Left lung (tissue), 10 donors: ENCODE measurements around the gene HOTAIR. TPM values are rescaled to one million over a fixed set of nuclear protein-coding genes. Genes with fewer than 3 reads are reported as not detected.
A peak's percentile ranks its signal among the peaks of the same experiment; 100 is the strongest.

Experiments
- ATAC-seq: fragments of 200-7000 bp; cut with Tn5 transposase; one replicate; pipeline ENCODE4 v1.9.1; 2020; ENCODE audit warnings: moderate library complexity
- DNase-seq, 4 donors: peaks; one replicate each; pipeline ENCODE4 v3.0.0-alpha.2; 2013 to 2020
- H3K27ac ChIP-seq, 2 donors: fragments of 200-600 bp; sonication (generic) in 1 of 2; one replicate each; pipeline versions ENCODE4 v1.5.0 to v1.8.0; 2020 to 2021
- H3K27me3 ChIP-seq, 2 donors: fragments of 200-600 bp; sonication (generic) in 1 of 2; one replicate each; pipeline versions ENCODE4 v1.5.0 to v1.8.0; 2020 to 2021
- H3K36me3 ChIP-seq, 2 donors: fragments of 200-600 bp; sonication (generic) in 1 of 2; one replicate each; pipeline versions ENCODE4 v1.5.0 to v1.8.0; 2020 to 2021
- H3K4me1 ChIP-seq, 2 donors: fragments of 200-600 bp; one replicate each; pipeline ENCODE4 v1.8.0; 2021
- H3K4me3 ChIP-seq, 2 donors: fragments of 200-600 bp; sonication (generic) in 1 of 2; one replicate each; pipeline versions ENCODE4 v1.5.0 to v1.8.0; 2020 to 2021; ENCODE audit warnings: mild to moderate bottlenecking in 1 of 2
- H3K9me3 ChIP-seq, 2 donors: fragments of 200-600 bp; sonication (generic) in 1 of 2; one replicate each; pipeline versions ENCODE4 v1.5.0 to v1.8.0; 2020 to 2021
- CTCF ChIP-seq, 2 donors: fragments of 200-600 bp; sonication (generic) in 1 of 2; IDR thresholded peaks; one replicate each; pipeline versions ENCODE4 v1.5.0 to v1.8.0; 2021; ENCODE audit warnings: antibody characterized with exemption in 2 of 2
- intact Hi-C, 2 donors: fragments of 100-400 bp; cut with DNase I; formaldehyde crosslinking; loops; one replicate each; pipeline versions ENCODE4 v1.11.2 to v1.14.2; 2022
- polyA plus RNA-seq, 6 donors: library from polyadenylated mRNA; unstranded; fragments of 120-200 nt; gene quantifications; one replicate each; pipeline ENCODE4 v1.2.1, GENCODE V29; 2013; ENCODE audit not compliant: insufficient read length in 6 of 6
- total RNA-seq, 2 donors: library from RNA; stranded (reverse); fragmentation: NEBNext Ultra II Directional; extraction: Animal tissue kit (Norgen Biotek cat#: 25700); gene quantifications; one replicate each; pipeline ENCODE4 v1.2.1, GENCODE V29; 2021
- donor health status: DM: no; HTN: yes; CAD: no.
- donor health status: DM: no; HTN: no; CAD: no.

HOTAIR gene
- total and polyA plus RNA-seq, 8 donors = not detected

DNA sequence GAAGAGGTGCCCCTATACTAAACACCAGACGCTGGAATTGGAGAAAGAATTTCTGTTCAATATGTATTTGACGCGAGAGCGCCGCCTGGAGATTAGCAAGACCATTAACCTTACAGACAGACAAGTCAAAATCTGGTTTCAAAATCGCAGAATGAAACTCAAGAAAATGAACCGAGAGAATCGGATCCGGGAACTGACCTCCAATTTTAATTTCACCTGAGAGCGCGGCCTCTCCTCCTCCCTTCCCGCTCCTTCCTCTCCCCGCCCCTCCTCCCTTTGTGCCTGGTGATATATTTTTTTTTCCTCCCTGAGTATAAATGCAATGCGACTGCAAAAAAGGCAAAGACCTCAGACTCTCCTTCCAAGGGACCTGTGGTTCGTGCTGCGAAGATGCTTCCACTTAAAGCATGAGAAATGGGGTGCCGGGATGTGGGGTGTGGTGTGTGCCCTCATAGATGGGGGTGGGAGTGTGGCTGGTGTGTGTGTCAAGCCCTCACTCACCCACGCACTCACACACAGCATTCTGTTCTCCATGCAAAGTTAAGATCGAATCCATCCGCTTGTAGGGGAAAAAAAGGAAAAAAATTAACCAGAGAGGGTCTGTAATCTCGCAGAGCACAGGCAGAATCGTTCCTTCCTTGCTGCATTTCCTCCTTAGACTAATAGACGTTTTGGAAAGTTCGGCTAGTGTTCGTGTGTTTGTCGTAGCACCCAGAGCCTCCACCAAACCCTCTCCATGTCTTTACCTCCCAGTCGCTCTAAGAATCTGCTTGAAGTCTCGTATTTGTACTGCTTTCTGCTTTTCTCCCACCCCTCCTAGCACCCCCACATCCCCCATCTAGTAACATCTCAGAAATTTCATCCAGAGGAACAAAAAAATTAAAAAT, 14.7 kb upstream of the HOTAIR start:
- ATAC-seq = no peak

DNA sequence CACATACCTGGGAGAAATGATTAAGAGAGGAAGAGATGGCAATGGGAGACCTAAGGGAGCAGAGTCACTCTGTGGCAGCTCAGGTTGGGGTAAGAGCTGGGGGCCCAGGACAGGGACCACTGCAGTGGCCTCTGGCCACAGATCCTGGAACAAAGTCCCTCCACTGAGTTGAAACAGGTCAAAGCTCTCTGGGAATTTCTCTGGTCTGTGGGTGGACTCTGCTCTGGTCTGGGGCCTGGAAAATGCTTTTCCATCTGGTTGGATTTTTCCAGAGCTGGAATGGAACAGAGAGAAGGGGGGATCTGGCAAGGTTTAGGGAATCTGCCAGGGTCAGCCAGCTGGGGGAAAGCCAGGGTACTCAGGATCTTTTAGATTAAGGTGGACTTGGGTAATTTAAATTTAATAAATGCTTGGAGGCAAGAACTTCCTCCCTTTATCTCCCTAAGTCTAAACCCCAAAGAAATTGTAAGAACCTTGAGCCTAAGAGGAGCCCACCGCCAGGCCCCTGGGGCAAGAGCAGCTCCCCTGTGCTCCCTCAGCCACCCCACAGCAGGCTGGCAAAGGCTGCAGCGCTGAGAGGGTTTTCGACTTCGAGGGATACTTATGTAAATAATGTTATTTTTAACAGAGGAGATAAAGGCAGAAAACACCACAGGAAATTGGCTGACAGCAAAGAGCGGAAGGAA, 13.9 kb upstream of the HOTAIR start:
- no peak for TF ChIP-seq CTCF (IDR thresholded peaks at IDR 0.05)
- H3K9me3 ChIP-seq = no peaks in the 10 kb centered on the region
- intact Hi-C loops = no loop called here
- ATAC-seq = no peak
- H3K36me3 ChIP-seq = no peaks in the 10 kb centered on the region
- H3K4me3 ChIP-seq = no peak overlapping the region
- H3K27ac ChIP-seq = no peak overlapping the region
- no peak for DNase-seq
- peaks cover 3 to 20% of the 10 kb centered on the region in 2 donors for H3K4me1 ChIP-seq
- peaks cover 97 to 100% of the 10 kb centered on the region in 2 donors for H3K27me3 ChIP-seq

More for the DNA sequence above, 14.7 kb upstream of the HOTAIR start:
- Histone ChIP-seq H3K4me3 (no peak overlapping the region), H3K9me3 (no peaks in the 10 kb centered on the region), H3K4me1 (peaks cover 3 to 26% of the 10 kb centered on the region in 2 donors), H3K27me3 (peaks cover 97 to 100% of the 10 kb centered on the region in 2 donors), H3K27ac (no peak overlapping the region), H3K36me3 (no peaks in the 10 kb centered on the region)
- DNase-seq = peak in 1 of 4 donors; percentile 48
- intact Hi-C loops = no loop called here
- TF ChIP-seq CTCF (IDR thresholded peaks at IDR 0.05) = peak in 1 of 2 donors; percentile 19

- intact Hi-C loops = no loop called here
- Histone ChIP-seq H3K27ac (no peak overlapping the region), H3K9me3 (no peaks in the 10 kb centered on the region), H3K27me3 (peaks cover 97 to 100% of the 10 kb centered on the region in 2 donors), H3K4me1 (peaks cover 3 to 20% of the 10 kb centered on the region in 2 donors), H3K36me3 (no peaks in the 10 kb centered on the region), H3K4me3 (no peak overlapping the region)
- no peak for TF ChIP-seq CTCF (IDR thresholded peaks at IDR 0.05)
- DNase-seq = no peak
- no peak for ATAC-seq
Measured at GRCh38 chr12:53987787-53988230, 13.1 kb upstream of the HOTAIR start.

- Histone ChIP-seq H3K4me3 (no peak overlapping the region), H3K4me1 (peaks cover 3 to 20% of the 10 kb centered on the region in 2 donors), H3K27ac (no peak overlapping the region), H3K27me3 (peaks cover 97 to 100% of the 10 kb centered on the region in 2 donors), H3K36me3 (no peaks in the 10 kb centered on the region), H3K9me3 (no peaks in the 10 kb centered on the region)
- DNase-seq (no peak), ATAC-seq (no peak)
- intact Hi-C loops = no loop called here
- TF ChIP-seq CTCF (IDR thresholded peaks at IDR 0.05) = no peak
Measured at GRCh38 chr12:53986686-53987483, 12.1 kb upstream of the HOTAIR start.
